IMR-90 (cell line): ENCODE data around the gene KLHL11. TPM values are rescaled to one million over a fixed set of nuclear protein-coding genes. Genes with fewer than 3 reads are reported as not detected.
A peak's percentile ranks its signal among the peaks of the same experiment; 100 is the strongest.

Source experiments
- ATAC-seq: fragments of 200-7000 bp; cut with Tn5 transposase; 2 replicates; pipeline ENCODE4 v1.9.1; 2020; ENCODE audit warnings: low read depth, mild to moderate bottlenecking, moderate library complexity
- BruUV-seq: library from RNA; stranded (reverse); fragments of 400-500 nt; replicated peaks from 2 replicates; lab custom pipeline; 2021; lab: Mats Ljungman, UMichigan
- CTCF ChIA-PET: fragments of 300-600 bp; formaldehyde crosslinking; extraction: SDS; loops from one replicate; lab custom pipeline; 2021; ENCODE audit warnings: antibody characterized with exemption; lab: Yijun Ruan, JAX
- POLR2A ChIA-PET: fragments of 300-600 bp; sonication (Branson Sonifier 250); formaldehyde crosslinking; loops from one replicate; lab custom pipeline; 2022; ENCODE audit warnings: antibody characterized with exemption; ENCODE audit not compliant: unreplicated experiment; lab: Charles Lee
- DNase-seq: peaks from one replicate; pipeline ENCODE4 v3.0.0; 2013
- H2AFZ ChIP-seq: replicated peaks from 2 replicates; pipeline ENCODE3; 2013; ENCODE audit warnings: low read length, mild to moderate bottlenecking; ENCODE audit not compliant: poor library complexity
- H2AK5ac ChIP-seq: 2 replicates; pipeline ENCODE4 v1.6.1; 2013; ENCODE audit warnings: low read depth, low read length, inconsistent platforms
- H2AK9ac ChIP-seq: replicated peaks from 2 replicates; pipeline ENCODE3; 2013; ENCODE audit warnings: mild to moderate bottlenecking, low read depth, low read length, moderate library complexity; ENCODE audit not compliant: poor library complexity
- H2BK120ac ChIP-seq: 2 replicates; pipeline ENCODE4 v1.6.1; 2013; ENCODE audit warnings: low read depth, low read length, inconsistent platforms
- H2BK15ac ChIP-seq: 3 replicates; pipeline ENCODE4 v1.6.1; 2013; ENCODE audit warnings: low read depth, low read length, inconsistent platforms
- H2BK20ac ChIP-seq: 2 replicates; pipeline ENCODE4 v1.6.1; 2013; ENCODE audit warnings: low read depth, mild to moderate bottlenecking, inconsistent platforms, low read length, moderate library complexity
- H2BK5ac ChIP-seq: 2 replicates; pipeline ENCODE4 v1.6.1; 2013; ENCODE audit warnings: mild to moderate bottlenecking, low read depth, low read length, inconsistent platforms; ENCODE audit not compliant: poor library complexity, severe bottlenecking
- H3K14ac ChIP-seq: replicated peaks from 2 replicates; pipeline ENCODE4 v1.6.1; 2013; ENCODE audit warnings: low read depth, low read length, inconsistent platforms
- H3K18ac ChIP-seq: 2 replicates; pipeline ENCODE4 v1.6.1; 2013; ENCODE audit warnings: low read depth, low read length, control low read depth
- H3K23ac ChIP-seq: 2 replicates; pipeline ENCODE4 v1.6.1; 2013; ENCODE audit warnings: low read depth, low read length, inconsistent platforms
- H3K27ac ChIP-seq: 2 replicates; pipeline ENCODE4 v1.5.1; 2013; ENCODE audit warnings: mild to moderate bottlenecking, control low read depth, low read length; ENCODE audit not compliant: insufficient read depth
- H3K27me3 ChIP-seq: 2 replicates; pipeline ENCODE4 v1.6.1; 2013; ENCODE audit warnings: low read length; ENCODE audit not compliant: control insufficient read depth, insufficient read depth
- H3K36me3 ChIP-seq: 2 replicates; pipeline ENCODE4 v1.6.1; 2013; ENCODE audit warnings: low read length, mixed read lengths; ENCODE audit not compliant: control insufficient read depth, insufficient read depth
- H3K4ac ChIP-seq: 2 replicates; pipeline ENCODE4 v1.6.1; 2013; ENCODE audit warnings: low read depth, low read length, inconsistent platforms
- H3K4me1 ChIP-seq: 2 replicates; pipeline ENCODE4 v1.6.1; 2013; ENCODE audit warnings: low read length, mixed read lengths; ENCODE audit not compliant: control insufficient read depth, insufficient read depth
- H3K4me2 ChIP-seq: 2 replicates; pipeline ENCODE4 v1.6.1; 2013; ENCODE audit warnings: low read depth, mild to moderate bottlenecking, control low read depth, low read length, moderate library complexity
- H3K4me3 ChIP-seq: 2 replicates; pipeline ENCODE4 v1.5.1; 2013; ENCODE audit warnings: low read depth, mild to moderate bottlenecking, control low read depth, low read length, moderate library complexity; ENCODE audit not compliant: insufficient read depth
- H3K56ac ChIP-seq: 2 replicates; pipeline ENCODE4 v1.6.1; 2013; ENCODE audit warnings: low read length, inconsistent platforms; ENCODE audit not compliant: insufficient read depth; ENCODE audit errors: extremely low read depth
- H3K79me1 ChIP-seq, 2 experiments: 2 replicates each; pipeline ENCODE4 v1.6.1; 2013; ENCODE audit warnings: low read length in 2 of 2, inconsistent platforms in 1 of 2, low read depth in 1 of 2
- H3K9ac ChIP-seq: 2 replicates; pipeline ENCODE4 v1.6.1; 2013; ENCODE audit warnings: low read depth, low read length, control low read depth
- H3K9me1 ChIP-seq: 2 replicates; pipeline ENCODE4 v1.6.1; 2013; ENCODE audit warnings: low read length, inconsistent platforms; ENCODE audit not compliant: insufficient read depth
- H3K9me3 ChIP-seq: 2 replicates; pipeline ENCODE4 v1.6.1; 2013; ENCODE audit warnings: low read length; ENCODE audit not compliant: control insufficient read depth, insufficient read depth
- H4K20me1 ChIP-seq: 2 replicates; pipeline ENCODE4 v1.6.1; 2013; ENCODE audit warnings: low read length, inconsistent platforms; ENCODE audit not compliant: insufficient read depth
- H4K5ac ChIP-seq: 2 replicates; pipeline ENCODE4 v1.6.1; 2013; ENCODE audit warnings: mild to moderate bottlenecking, low read depth, low read length, control low read depth
- H4K8ac ChIP-seq, 2 experiments: 2 replicates each; pipeline ENCODE4 v1.6.1; 2013; ENCODE audit warnings: low read depth in 2 of 2, low read length in 2 of 2, control low read depth in 1 of 2, inconsistent platforms in 1 of 2
- H4K91ac ChIP-seq: 2 replicates; pipeline ENCODE4 v1.6.1; 2013; ENCODE audit warnings: low read depth, low read length, inconsistent platforms; ENCODE audit not compliant: insufficient read depth
- CEBPB ChIP-seq: IDR thresholded peaks from 2 replicates; pipeline ENCODE4 v1.6.1; 2012; ENCODE audit warnings: low read depth, low read length, improper control_type of control experiment
- CTCF ChIP-seq: conservative IDR thresholded peaks from 2 replicates; pipeline ENCODE4 v1.5.1; 2012; ENCODE audit warnings: mild to moderate bottlenecking, low read depth, low read length, improper control_type of control experiment
- ELK1 ChIP-seq: fragments of 150-350 bp; IDR thresholded peaks from 2 replicates; pipeline ENCODE4 v1.6.1; 2016; ENCODE audit warnings: low read depth, mild to moderate bottlenecking, low read length, moderate library complexity, borderline replicate concordance
- FOS ChIP-seq: fragments of 150-350 bp; IDR thresholded peaks from 2 replicates; pipeline ENCODE4 v1.6.1; 2016; ENCODE audit warnings: low read depth, low read length
- MXI1 ChIP-seq: IDR thresholded peaks from 2 replicates; pipeline ENCODE4 v1.6.1; 2012; ENCODE audit warnings: low read depth, mild to moderate bottlenecking, low read length, moderate library complexity, borderline replicate concordance
- RAD21 ChIP-seq: IDR thresholded peaks from 2 replicates; pipeline ENCODE4 v1.6.1; 2012; ENCODE audit warnings: low read length, improper control_type of control experiment
- RCOR1 ChIP-seq: IDR thresholded peaks from 2 replicates; pipeline ENCODE4 v1.6.1; 2012; ENCODE audit warnings: mild to moderate bottlenecking, low read length, improper control_type of control experiment; ENCODE audit not compliant: insufficient replicate concordance
- RFX5 ChIP-seq: IDR thresholded peaks from 2 replicates; pipeline ENCODE4 v1.8.0; 2012; ENCODE audit warnings: low read depth, mild to moderate bottlenecking, low read length, moderate library complexity
- WGBS, 2 experiments: methylation state at CpG; one replicate each; pipeline versions ENCODE4 v1.1.5 to v1.1.7; 2013; ENCODE audit warnings: missing lambda C conversion rate in 2 of 2; ENCODE audit not compliant: insufficient read length in 1 of 2; ENCODE audit errors: extremely low coverage in 2 of 2; 5-methylcytosine and 5-hydroxymethylcytosine counted together
- dilution Hi-C: fragments of 300-500 bp; cut with HindIII; formaldehyde crosslinking; loops from one replicate; pipeline ENCODE4 v1.14.3; 2018; ENCODE audit warnings: low sequenced_read_pairs; ENCODE audit not compliant: unreplicated experiment
- in situ Hi-C: fragments of 300-500 bp; cut with MboI; formaldehyde crosslinking; loops from 3 replicates; pipeline ENCODE4 v1.14.3; 2019; ENCODE audit warnings: low sequenced_read_pairs, inconsistent platforms, mixed read lengths
- intact Hi-C: fragments of 100-400 bp; cut with micrococcal nuclease; formaldehyde crosslinking; loops from 2 replicates; pipeline ENCODE4 v1.10.0; 2022
- polyA plus RNA-seq, 3 experiments: library from polyadenylated mRNA; depleted of rRNA; stranded (reverse); fragments of >200 nt; gene quantifications; 2 replicates each; pipeline ENCODE4 v1.2.3, GENCODE V29; 2012; ENCODE audit warnings: low replicate concordance in 1 of 3
- total RNA-seq: library from RNA; depleted of rRNA; stranded (reverse); fragments of >200 nt; gene quantifications from 2 replicates; pipeline ENCODE4 v1.2.3, GENCODE V29; 2012

Gene KLHL11
- total and polyA plus RNA-seq, 2 of the 4 experiments (the other 2 are of a cell fraction): 4.1 to 38.5 TPM

GRCh38 chr17:41813699-41814124 lies 51.5 kb downstream of the KLHL11 start:
- no CpG with 5 or more reads among the region's 9 CpGs for WGBS, 2 experiments
- Histone ChIP-seq H4K5ac (peak overlapping the region; percentile 92), H2BK5ac (peak overlapping the region; percentile 94), H3K4me3 (peak overlapping the region; percentile 88), H3K18ac (peak overlapping the region; percentile 87), H2BK20ac (0 out of 2 replicates have a peak overlapping the region, but pooled peaks have one; percentile 69), H3K23ac (peak overlapping the region; percentile 95), H3K36me3 (peaks cover 17% of the 10 kb centered on the region), H3K9me1 (peaks cover 30% of the 10 kb centered on the region), H3K14ac (peak overlapping the region; percentile 100), H2AK5ac (peak overlapping the region; percentile 93), H2BK15ac (peak overlapping the region; percentile 30; the same call in 2 of the 3 replicates), H3K56ac (peak overlapping the region; percentile 96), H3K4me2 (peak overlapping the region; percentile 94), H4K91ac (peak overlapping the region; percentile 95), H2AK9ac (peak overlapping the region; percentile 100), H3K9ac (peak overlapping the region; percentile 96), H2AFZ (peak overlapping the region; percentile 94), H4K8ac (peak overlapping the region; percentile 92 to 94), H3K4ac (peak overlapping the region; percentile 100), H2BK120ac (peak overlapping the region; percentile 79), H3K27me3 (no peaks in the 10 kb centered on the region), H3K4me1 (peaks cover 23% of the 10 kb centered on the region), H3K27ac (peak overlapping the region; percentile 93), H3K9me3 (no peaks in the 10 kb centered on the region), H3K79me1 (peaks cover 19 to 88% of the 10 kb centered on the region in 2 experiments), H4K20me1 (peaks cover 53% of the 10 kb centered on the region)
- intact Hi-C loops (loop anchor here (2.0 kb wide), 2 partner anchors 51 to 145 kb away; partner anchors contain the start of gene KLHL11), dilution Hi-C loops (no loop called here), in situ Hi-C loops (no loop called here)
- ChIA-PET CTCF (no interaction called here), POLR2A (no interaction called here)
- DNase-seq (no peak), ATAC-seq (no peak)
- BruUV-seq: no TSS peak
- TF ChIP-seq CTCF: no peak
- no peak for TF ChIP-seq CEBPB
- TF ChIP-seq RAD21: no peak
- TF ChIP-seq RFX5: no peak
- TF ChIP-seq RCOR1: no peak
- no peak for TF ChIP-seq ELK1
- TF ChIP-seq FOS: no peak
- peak; percentile 36; the same call in 1 of the 2 replicates for TF ChIP-seq MXI1
